ENCODE data around the gene SLC22A6. TPM values are rescaled to one million over a fixed set of nuclear protein-coding genes. Genes with fewer than 3 reads are reported as not detected.

Gene SLC22A6
- total and polyA plus RNA-seq, 4 donors: not detected

DNA sequence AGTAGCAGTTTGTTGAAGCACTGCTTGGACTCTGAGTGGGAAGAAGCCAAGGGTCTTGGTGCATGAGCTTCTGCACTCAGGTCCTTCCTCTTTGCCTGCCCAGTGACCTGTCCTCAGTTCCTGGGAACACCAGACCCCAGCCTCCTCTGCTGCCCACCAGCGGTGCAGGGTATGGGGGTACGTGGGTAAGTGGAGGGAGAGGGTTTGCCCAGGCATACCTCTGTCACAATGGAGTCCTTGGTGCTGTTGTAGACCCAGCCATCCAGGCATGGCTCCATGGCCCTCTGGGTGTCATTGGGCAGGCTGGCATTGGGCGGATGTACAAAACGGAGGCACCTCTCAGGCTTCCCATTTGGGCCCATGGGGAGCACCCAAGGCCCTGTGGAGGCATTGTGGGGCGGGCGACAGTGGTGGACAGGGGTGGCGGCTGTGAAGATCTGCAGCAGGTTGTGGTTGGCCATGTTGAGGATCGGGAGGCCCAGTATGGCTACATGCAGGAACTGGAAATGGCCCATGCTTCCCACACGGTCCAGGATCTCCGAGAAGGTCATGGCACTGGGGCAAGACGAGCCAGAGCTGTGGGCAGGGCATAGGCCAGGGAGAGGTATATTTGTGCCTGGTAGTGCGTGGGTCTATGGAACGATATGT, 29.8 kb upstream of the SLC22A6 start:
- no peak overlapping the region for H3K4me3 ChIP-seq
- DNase-seq: no peak
- no peak for ATAC-seq (ENCODE audit: insufficient read depth, low FRiP score)
- no peak overlapping the region for H3K27ac ChIP-seq (ENCODE audit: low read depth in 1 of 2, low read length in 1 of 2)
- no peaks in the 10 kb centered on the region for H3K27me3 ChIP-seq (ENCODE audit: control insufficient read depth in 3 of 3, insufficient read depth in 3 of 3, low read length in 2 of 3)
- H3K36me3 ChIP-seq (ENCODE audit: control insufficient read depth in 4 of 4, insufficient read depth in 4 of 4, low read length in 4 of 4): no peaks in the 10 kb centered on the region
- H3K9me3 ChIP-seq (ENCODE audit: control insufficient read depth in 4 of 4, insufficient read depth in 3 of 4, low read length in 3 of 4): peaks cover 0 to 2% (median 0%) of the 10 kb centered on the region in 4 donors
- peaks cover 0 to 12% (median 0%) of the 10 kb centered on the region in 5 donors for H3K4me1 ChIP-seq (ENCODE audit: control insufficient read depth in 5 of 5, insufficient read depth in 5 of 5, low read length in 5 of 5)
- WGBS, 2 donors: 94% methylated on average over 13 of the region's 13 CpGs
- TF ChIP-seq, protein P1, sequence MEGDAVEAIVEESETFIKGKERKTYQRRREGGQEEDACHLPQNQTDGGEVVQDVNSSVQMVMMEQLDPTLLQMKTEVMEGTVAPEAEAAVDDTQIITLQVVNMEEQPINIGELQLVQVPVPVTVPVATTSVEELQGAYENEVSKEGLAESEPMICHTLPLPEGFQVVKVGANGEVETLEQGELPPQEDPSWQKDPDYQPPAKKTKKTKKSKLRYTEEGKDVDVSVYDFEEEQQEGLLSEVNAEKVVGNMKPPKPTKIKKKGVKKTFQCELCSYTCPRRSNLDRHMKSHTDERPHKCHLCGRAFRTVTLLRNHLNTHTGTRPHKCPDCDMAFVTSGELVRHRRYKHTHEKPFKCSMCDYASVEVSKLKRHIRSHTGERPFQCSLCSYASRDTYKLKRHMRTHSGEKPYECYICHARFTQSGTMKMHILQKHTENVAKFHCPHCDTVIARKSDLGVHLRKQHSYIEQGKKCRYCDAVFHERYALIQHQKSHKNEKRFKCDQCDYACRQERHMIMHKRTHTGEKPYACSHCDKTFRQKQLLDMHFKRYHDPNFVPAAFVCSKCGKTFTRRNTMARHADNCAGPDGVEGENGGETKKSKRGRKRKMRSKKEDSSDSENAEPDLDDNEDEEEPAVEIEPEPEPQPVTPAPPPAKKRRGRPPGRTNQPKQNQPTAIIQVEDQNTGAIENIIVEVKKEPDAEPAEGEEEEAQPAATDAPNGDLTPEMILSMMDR (IDR thresholded peaks at IDR 0.05; ENCODE audit: control extremely low read depth, extremely low read depth): no peak
- H3K9ac ChIP-seq (ENCODE audit: insufficient read depth in 1 of 2, low read length in 2 of 2): no peak overlapping the region

DNA sequence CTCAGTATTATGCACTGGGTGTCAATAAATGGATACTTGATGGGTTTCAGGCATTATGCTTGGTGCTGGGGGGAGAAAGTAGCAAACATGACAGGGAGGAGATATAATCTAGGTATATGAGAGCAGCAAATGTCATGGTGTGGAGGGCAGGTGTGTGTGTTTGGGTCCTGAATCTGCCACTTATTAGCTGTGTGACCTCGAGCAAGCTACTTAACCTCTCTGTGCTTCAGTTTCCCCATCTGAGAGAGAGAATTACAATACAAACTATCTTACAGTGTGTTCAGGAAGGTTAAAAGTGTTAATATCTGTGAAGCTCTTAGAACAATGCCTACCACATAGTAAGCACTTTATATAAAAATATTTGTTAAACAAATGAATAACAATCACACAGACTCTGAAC, 28.1 kb upstream of the SLC22A6 start:
- Histone ChIP-seq H3K4me3 (no peak overlapping the region), H3K9me3 (ENCODE audit: control insufficient read depth in 4 of 4, insufficient read depth in 3 of 4, low read length in 3 of 4) (peaks cover 0 to 2% (median 0%) of the 10 kb centered on the region in 4 donors), H3K27ac (ENCODE audit: low read depth in 1 of 2, low read length in 1 of 2) (no peak overlapping the region), H3K36me3 (ENCODE audit: control insufficient read depth in 4 of 4, insufficient read depth in 4 of 4, low read length in 4 of 4) (no peaks in the 10 kb centered on the region), H3K27me3 (ENCODE audit: control insufficient read depth in 3 of 3, insufficient read depth in 3 of 3, low read length in 2 of 3) (no peaks in the 10 kb centered on the region), H3K9ac (ENCODE audit: insufficient read depth in 1 of 2, low read length in 2 of 2) (no peak overlapping the region), H3K4me1 (ENCODE audit: control insufficient read depth in 5 of 5, insufficient read depth in 5 of 5, low read length in 5 of 5) (peaks cover 0 to 12% (median 0%) of the 10 kb centered on the region in 5 donors)
- WGBS, 2 donors: 89 to 91% methylated on average over 1 of the region's 1 CpG
- DNase-seq: no peak
- TF ChIP-seq, protein P1 (IDR thresholded peaks at IDR 0.05; ENCODE audit: control extremely low read depth, extremely low read depth): no peak
- ATAC-seq (ENCODE audit: insufficient read depth, low FRiP score): no peak

DNA sequence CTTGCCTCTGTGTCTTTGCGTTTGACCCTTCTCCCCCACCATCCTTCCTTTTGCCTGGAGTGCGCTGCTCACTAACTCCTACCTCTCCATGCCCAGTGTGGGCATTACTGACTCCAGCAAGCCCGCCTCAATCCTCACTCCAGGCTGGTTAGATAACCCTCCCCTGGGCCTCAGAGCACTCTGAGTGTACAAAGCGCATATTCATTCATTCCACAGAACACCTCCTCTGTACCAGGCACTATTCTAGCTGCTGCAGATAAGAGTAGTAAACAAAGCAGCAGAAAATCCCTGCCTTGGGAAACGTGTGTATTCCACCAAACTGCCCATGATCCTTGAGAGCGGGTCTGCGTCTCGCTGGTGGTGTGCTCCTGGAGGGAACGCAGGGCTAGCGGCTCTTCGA, 27.7 kb upstream of the SLC22A6 start:
- no peak overlapping the region for H3K9ac ChIP-seq (ENCODE audit: insufficient read depth in 1 of 2, low read length in 2 of 2)
- ATAC-seq (ENCODE audit: insufficient read depth, low FRiP score): no peak
- peaks cover 0 to 8% (median 0%) of the 10 kb centered on the region in 5 donors for H3K4me1 ChIP-seq (ENCODE audit: control insufficient read depth in 5 of 5, insufficient read depth in 5 of 5, low read length in 5 of 5)
- TF ChIP-seq, protein P1 (IDR thresholded peaks at IDR 0.05; ENCODE audit: control extremely low read depth, extremely low read depth): no peak
- peak; percentile 11 to 50 (median 45) for DNase-seq
- 70 to 81% methylated on average over 11 of the region's 11 CpGs for WGBS, 2 donors
- peaks cover 0 to 2% (median 0%) of the 10 kb centered on the region in 4 donors for H3K9me3 ChIP-seq (ENCODE audit: control insufficient read depth in 4 of 4, insufficient read depth in 3 of 4, low read length in 3 of 4)
- no peak overlapping the region for H3K27ac ChIP-seq (ENCODE audit: low read depth in 1 of 2, low read length in 1 of 2)
- H3K36me3 ChIP-seq (ENCODE audit: control insufficient read depth in 4 of 4, insufficient read depth in 4 of 4, low read length in 4 of 4): no peaks in the 10 kb centered on the region
- H3K4me3 ChIP-seq: no peak overlapping the region
- no peaks in the 10 kb centered on the region for H3K27me3 ChIP-seq (ENCODE audit: control insufficient read depth in 3 of 3, insufficient read depth in 3 of 3, low read length in 2 of 3)

Measured in lung (tissue), 12 donors.